ENCODE measurements around the gene KLHDC7A.

Gene KLHDC7A

DNA sequence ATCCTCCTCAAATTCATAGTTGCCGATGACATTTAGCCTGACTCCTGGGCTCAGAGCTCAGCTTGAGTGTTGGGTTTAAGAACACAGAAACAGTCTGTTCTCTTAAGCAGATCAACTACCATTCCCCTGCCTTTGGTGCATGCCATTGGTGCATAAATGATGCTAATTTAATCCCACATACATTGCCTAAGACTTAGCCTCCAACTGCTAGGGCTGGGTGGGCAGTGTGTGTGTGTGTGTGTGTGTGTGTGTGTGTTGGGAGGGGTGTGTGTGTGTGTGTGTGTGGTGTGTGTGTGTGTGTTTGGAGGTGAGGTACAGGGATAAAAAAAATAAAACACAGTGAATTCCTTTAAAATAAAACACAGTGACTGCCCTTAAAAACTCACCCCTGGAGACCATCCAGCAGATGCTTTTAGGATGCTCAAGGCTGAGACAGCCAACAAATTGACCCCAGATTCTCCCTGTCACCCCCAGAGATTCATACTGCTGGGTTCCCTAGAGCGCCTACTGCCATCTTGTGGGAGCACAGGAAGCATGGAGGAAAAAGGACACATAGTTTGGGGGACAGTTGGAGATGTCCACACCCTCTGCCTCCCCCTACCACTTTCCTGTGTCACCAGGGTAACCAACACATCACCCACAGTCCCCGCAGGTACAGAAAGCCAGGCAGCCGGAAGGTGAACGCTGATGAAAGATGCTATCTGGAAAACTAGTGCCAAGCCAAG, 30.6 kb downstream of the KLHDC7A start:
- no peak for DNase-seq

DNA sequence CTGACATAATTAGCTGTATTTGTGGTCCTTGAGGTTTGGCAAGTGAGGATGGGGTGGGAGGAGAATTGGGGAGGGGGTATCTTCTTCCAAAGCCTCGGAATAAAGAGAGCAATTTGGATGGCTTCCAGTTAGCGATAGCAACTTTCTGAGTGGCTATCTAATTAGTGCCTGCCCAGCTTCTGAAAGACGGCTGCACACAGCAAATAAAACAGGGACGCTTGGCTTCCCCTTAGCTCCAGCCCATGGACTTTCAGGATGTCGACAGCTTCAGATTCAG, 31.1 kb downstream of the KLHDC7A start:
- DNase-seq, result no peak

DNA sequence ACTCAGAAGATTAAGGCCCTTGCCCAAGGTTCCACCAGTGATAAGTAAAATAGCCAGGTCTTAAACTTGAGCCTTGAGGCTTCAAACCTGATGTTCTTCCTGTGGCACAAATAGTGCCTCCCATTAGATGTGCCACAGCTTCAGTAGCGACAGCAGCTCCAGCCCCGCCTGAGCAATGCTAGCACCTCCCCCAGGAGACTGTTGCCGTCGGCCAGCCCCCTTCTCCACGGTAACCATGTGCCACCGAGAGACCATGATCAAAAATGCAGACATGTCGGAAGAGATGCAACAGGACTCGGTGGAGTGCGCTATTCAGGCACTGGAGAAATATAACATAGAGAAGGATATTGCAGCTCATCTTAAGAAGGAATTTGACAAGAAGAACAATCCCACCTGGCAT, 32.2 kb downstream of the KLHDC7A start:
- no peak for DNase-seq

DNA sequence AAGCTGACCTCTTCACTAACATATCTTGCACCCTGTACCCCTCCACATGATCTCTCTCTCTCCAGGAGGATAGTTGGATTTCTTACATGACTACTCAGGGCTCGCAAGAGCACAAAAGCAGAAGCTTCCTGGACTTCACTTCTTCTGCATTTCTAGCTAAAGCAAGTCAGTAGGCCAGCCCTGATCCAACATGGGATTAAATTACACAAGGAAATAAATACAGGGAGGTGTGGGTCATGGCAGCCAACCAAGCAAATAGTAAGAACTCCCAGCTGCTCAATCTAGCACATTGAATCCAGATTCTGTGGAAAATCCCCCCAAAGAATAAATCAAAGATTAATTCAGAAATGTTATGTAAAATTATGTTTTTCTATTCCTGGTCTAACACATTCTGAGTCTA, 33.3 kb downstream of the KLHDC7A start:
- DNase-seq, result no peak

DNA sequence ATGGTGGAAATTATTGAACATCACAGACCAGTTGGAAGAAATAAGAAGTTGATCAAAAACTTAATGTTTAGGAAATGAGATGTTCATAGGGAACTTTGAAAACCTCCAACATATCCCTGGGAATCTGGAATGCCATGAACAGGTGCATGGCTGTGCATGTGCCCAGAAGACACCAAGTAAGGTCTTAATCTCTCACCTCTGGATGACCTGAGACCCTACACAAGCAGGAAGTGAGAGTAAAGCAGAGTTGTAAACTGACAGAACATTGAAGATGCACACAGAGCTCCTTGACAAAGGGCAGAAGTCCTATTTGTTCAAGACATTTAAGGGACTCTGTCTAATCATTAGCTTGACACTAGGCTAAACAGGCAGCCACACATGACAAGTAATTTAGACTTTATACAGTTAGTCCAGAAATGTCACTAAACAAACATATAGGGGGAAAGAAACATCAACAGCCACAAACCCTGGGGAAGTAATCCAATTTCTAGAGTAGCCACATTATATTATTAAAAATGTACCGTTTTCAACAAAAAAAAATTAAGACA, 34.5 kb downstream of the KLHDC7A start:
- no peak for DNase-seq

- DNase-seq, result no peak
These were observed 35.7 kb downstream of the KLHDC7A start for GRCh38 chr1:18516473-18516872.

- no peak for DNase-seq
These were observed 45.9 kb downstream of the KLHDC7A start for GRCh38 chr1:18526436-18527275.

DNA sequence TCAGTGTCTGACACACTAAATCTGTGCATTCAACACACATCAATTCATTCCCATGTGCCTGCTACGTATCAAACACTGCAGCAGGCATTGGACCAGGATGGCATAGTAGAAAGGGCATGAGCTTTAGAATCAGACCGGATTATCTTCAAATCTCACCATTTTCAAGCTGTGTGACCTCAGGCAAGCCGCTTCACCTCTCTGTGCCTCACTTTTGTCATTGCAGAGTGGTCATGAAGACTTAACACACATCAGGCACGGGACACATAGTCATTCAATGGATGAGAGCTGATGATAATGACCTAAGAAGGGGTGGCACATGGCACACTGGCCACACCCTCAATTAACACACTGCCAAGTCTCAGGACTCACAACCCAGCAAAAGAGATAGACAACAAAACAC, 46.8 kb downstream of the KLHDC7A start:
- no peak for DNase-seq

DNA sequence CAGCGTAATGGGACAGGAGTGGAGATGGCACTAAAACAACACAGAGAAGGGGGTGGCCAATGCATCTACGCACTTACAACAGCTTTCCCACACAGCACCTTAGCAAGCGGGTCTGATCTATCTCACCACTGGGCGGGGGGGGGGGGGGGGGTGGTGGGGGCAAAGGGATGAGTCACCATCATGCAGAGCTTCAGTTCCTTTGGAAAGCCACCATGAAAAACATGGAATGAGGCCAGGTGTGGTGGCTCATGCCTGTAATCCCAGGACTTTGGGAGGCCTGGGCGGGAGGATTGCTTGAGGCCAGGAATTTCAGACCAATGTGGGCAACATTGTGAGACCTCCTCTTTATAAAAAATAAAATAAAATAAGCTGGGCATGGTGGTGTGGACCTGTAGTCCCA, 47.2 kb downstream of the KLHDC7A start:
- no peak for DNase-seq

DNA sequence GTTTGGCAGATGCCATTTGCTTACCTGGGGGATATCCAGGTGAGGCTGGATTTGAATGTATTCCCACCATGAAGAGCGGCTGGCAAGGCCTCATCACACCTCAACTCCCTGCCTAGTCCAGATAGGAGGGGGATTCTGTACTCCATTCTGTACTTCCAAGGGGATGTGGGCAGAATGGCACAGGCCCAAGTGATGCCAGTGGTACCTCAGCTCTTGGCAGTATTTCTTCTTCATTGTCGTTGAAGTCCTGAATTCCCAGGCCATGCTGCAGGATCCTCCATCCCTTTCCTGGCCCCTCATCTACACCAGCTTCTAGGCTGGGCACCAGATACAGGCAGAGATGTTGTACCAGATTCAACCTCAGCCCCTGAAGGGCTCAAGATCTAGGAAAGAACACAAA, 47.9 kb downstream of the KLHDC7A start:
- no peak for DNase-seq

DNA sequence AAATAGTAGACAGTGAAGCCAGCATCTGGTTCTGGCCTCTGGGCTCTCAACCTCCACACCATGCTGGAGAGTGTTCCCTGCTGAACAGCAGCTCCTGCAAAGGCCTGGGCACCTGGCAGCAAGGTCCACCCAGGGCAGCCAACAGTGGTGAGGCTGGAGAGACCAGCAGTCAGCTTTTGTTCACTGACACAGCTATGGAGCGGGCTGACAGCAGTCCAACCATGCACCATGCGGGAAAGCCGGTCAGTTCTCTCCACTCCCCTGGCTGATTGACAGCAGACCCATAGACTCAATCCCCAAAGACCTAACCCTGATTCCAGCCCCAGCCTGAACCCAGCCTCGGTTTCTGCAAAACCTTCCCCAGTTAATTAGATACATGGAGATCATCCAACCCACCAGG, 49.0 kb downstream of the KLHDC7A start:
- DNase-seq, result no peak

DNA sequence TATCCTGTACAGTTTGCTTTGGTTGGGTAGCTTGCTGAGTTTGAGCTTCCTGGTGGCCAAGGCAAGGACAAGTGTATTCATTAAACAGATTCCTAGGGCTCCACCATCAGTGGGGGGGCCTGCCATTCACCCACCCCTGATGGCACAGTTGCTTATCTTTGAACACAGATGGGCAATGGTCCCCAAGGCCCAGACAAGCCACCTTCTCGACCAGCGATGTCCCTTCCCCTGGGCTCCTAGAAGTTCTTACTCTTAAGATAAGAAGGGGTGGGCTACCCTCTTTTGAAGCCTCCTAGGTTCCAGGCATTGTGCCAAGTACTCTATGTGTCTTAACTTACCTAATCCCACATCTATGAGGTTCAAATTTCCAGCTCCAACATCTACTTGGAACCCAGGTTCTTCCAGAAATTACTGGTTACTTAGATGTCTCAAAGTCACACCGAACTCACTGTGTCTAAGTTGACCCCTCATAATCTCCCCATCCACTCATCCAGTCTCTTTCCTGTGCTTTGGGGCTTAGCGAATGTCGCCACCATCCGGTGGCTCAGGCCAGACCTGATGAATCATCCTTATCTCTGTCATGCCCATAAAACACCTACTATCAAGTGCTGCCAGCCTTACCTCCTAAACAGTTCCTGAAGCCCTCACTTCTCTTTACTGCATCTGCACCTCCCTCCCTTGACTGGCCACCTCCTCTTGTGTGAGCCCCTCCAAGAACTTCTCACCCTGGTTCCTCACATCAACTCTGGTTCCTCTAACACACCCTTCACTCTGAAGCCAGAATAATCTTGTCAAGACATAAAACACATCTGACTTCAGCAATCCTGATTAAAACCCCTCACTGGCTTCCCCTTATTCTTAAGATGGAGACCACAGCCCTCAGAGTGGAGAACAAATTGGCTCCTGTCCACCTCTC, 50.1 kb downstream of the KLHDC7A start:
- DNase-seq, result no peak

DNA sequence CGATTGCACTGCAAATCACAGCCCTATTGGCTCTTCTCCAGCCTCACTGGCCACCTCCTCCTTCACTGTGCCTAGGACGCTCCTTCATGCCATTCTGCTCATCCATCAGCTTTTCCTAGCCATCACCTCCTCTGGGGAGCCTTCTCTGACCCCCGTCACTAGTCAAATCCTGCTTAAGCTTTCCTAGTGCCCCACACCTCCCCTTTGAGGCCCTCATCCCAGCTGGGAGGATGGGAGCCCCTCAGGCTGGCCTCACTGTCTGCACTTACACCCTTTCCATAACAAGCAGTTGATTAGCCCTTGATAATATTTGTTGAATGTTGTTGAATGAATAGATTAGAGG, 50.7 kb downstream of the KLHDC7A start:
- no peak for DNase-seq

DNA sequence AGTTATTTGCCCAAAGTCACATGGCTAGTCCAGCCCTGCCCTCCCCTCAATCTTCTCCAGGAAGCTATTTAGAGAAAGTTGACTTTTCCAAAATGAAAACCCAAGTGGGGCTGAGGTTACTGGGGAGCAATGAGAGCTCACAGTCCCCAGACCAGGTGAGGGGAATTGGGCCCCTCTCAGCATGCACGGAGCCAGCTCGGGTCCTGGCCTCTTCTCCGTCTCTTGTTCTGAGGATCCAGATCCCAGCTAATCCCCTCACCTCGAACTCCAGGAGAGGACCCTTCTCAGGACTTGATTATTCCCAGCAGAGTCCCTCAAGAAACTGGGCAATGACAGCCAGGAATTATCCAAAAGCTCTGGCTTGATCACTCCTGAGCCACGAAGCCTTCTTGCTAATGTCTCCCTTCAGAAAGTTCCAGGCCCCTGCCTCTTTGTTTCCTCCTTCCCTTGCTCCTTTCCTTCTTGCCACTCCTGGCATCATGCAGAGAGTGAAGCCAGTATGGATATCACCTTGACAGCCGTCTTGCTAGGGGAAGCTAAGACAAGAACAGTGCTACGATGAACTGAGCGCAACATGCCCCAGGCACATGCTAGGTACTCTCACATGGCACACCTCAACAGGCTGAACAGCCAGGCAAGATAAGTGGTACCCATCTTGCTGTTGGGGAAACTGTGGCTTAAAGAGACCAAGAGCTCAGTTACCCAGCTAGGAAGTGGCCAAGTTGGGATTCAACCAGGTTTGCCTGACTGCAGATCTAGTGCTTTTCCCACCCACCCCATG, 51.9 kb downstream of the KLHDC7A start:
- no peak for DNase-seq

DNA sequence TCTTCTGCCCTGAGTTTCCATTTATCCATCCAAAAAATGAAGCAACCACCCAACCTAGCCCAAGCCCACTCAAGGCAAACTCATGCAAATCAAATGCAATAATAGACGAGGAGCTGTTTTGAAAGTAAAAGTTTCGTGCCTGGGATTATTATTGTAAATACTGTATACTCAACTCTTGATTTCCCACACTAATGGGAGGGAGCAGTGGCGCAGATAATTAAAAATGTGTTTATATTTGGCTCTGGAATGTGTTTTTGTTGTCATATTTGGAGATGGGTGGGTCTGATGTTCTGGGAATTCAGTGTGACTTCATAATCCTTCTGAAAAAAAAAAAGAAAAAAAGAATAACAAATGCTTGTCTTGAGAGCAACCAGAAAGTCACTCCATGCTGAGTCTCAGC, 52.5 kb downstream of the KLHDC7A start:
- no peak for DNase-seq

DNA sequence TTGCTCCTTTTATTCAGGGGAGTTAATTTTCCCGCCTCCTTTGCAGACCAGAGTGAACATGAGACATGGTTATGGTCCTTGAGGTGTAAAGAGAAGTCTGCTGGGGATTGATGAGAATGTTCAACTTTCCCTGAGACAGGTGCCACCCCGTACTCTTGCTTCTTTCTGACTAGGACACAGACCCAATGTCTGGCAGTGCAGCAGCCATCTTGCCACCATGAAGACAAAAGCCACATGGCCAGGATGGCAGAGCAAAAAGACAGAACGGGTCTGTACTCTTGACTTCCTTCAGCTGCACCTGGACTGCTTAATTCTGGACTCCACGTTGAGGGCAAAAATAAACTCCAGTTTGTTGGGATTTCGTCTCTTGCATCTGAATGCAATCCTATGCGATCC, 54.1 kb downstream of the KLHDC7A start:
- DNase-seq, result no peak
